HFF-Myc (cell line): ENCODE results near the gene KCNMA1.
"Not testable (repeated sequence)": the region's sequence is repeated elsewhere in the genome, so short reads cannot be mapped to it uniquely, and the experiment has no call there.

Source experiments
- DNase-seq: peaks from one replicate; pipeline ENCODE4 v3.0.0-alpha.2; 2011; ENCODE audit warnings: low read depth; ENCODE audit errors: extremely low read depth
- H3K4me3 ChIP-seq: replicated peaks from 2 replicates; pipeline ENCODE4 v1.5.1; 2011; ENCODE audit warnings: low read depth, mild to moderate bottlenecking, control low read depth, low read length
- TF ChIP-seq, protein P1 (sequence below): IDR thresholded peaks from 2 replicates; pipeline ENCODE4 v1.5.1; 2012; ENCODE audit warnings: mild to moderate bottlenecking, low read depth, low read length, control low read depth; ENCODE audit errors: missing control alignments

The KCNMA1 gene

DNA sequence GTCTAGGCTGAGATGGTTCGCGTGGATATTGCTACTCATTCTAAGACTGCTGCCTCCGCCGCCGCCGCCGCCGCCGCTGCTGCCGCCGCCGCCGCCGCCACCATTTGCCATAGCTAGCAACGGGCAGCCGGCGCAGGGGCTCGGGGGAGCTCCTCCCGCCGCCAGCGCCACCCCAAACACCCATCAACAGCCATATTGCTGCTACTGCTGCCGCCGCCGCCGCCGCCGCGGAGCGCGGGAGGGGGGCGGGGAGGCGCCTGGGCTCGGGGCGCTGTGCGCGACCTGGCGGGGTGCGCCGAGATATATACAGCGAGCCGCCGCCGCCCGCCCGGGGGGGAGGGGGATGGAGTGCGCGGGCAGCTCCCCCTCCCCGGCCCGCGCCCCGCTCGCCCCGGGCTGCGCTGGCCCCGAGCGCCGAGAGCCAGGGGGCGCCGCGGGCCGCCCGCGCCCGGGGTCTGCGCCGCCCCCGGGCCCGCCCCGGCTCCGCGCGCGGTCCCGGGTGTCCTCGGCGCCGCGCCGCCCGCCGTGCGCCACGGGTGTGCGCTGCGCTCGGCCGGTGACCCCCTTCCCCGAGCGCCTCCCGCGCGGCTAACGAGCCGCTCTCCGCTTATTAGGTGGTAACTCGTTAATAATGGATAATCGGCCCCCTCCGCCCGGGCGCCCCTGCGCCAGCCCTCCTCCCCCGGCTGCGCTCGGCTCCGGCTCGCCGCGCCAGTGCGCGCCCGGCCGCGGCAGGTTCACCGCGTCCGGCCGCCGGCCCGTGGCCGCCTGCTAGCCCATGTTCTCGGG, at the start of gene KCNMA1:
Gene KCNMA1, minus strand, starts transcription at position 277 of the 789 bp plus-strand sequence.
- TF ChIP-seq, protein P1, sequence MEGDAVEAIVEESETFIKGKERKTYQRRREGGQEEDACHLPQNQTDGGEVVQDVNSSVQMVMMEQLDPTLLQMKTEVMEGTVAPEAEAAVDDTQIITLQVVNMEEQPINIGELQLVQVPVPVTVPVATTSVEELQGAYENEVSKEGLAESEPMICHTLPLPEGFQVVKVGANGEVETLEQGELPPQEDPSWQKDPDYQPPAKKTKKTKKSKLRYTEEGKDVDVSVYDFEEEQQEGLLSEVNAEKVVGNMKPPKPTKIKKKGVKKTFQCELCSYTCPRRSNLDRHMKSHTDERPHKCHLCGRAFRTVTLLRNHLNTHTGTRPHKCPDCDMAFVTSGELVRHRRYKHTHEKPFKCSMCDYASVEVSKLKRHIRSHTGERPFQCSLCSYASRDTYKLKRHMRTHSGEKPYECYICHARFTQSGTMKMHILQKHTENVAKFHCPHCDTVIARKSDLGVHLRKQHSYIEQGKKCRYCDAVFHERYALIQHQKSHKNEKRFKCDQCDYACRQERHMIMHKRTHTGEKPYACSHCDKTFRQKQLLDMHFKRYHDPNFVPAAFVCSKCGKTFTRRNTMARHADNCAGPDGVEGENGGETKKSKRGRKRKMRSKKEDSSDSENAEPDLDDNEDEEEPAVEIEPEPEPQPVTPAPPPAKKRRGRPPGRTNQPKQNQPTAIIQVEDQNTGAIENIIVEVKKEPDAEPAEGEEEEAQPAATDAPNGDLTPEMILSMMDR = no peak
- no peak for DNase-seq
- H3K4me3 ChIP-seq = peak within 1 kb of the TSS; percentile 66

DNA sequence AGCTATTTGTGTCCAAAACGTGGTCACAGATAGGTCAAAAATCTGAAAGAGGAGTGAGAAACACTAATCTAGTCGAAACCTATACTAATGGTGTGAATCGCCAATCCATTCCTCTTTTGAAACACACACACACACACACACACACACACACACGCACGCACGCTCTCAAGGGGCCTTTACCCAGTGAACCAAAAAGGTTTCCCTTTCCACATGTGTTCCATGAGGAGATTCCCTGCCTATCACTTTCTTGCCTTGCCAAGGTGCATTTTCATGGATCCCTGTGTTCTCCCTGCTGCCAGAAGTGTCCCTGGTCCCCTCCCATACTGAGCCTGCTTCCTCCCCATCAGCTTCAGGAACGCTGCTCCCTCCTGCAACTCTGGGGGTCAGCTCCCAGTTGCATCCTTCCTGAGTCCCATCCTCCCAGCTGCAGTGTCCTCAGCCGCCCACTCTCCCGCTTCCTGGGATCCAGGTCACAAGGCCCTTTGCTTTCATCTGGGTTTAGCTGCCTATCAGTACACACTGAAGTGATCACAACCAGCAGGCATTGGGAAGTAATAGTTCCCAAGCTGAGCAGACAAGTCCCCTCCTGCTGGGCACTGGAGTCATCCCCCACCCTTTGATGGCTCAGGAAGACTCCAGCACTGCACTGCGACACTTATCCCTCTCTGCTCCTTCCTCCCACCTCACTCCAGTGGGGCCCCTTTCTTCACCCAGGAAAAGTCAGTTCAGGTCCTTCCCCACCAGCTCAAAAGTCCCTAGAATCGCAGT, 49.2 kb upstream of the KCNMA1 start:
- DNase-seq = no peak
- TF ChIP-seq, protein P1 = no peak
- no peak overlapping the region for H3K4me3 ChIP-seq

DNA sequence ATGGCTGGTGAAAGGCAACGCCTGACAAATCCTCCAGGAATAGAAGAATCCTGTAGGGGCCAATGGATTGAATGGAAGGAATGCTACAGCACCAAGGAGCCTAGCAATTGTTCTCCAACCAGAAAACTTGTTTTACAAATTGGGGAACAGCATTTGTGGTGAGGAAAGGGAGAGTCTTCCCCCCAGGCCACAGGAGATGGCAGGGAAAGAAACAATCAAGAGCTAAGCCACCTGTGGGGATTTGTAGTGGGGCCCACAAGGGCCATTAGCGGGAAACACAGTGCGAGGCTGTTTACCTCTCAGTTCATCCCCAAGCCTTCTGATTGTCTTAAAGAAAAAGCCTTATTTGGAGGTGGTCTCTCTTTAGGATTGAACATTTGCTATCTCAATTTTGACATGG, 48.5 kb upstream of the KCNMA1 start:
- TF ChIP-seq, protein P1 = no peak
- no peak for DNase-seq
- H3K4me3 ChIP-seq = no peak overlapping the region

DNA sequence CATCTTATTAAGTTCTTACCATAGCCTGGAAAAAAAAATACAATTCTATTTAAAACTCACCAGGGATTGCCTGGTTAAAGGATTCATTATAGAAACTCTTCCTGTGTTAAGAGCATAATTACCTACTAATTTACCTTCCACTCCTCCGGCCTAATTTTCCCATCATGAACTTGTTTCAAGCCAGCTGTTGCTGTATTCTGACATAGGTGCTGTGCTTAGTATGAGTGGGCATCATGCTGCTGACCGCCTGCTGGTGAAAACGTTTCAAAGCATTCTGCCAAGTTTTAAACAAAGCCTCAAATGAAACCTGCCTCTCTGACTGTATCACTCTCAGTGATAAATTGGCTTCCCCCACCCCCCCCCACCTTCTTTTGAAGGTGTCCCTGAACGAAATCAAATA, 47.8 kb upstream of the KCNMA1 start:
- H3K4me3 ChIP-seq = no peak overlapping the region
- no peak for DNase-seq

DNA sequence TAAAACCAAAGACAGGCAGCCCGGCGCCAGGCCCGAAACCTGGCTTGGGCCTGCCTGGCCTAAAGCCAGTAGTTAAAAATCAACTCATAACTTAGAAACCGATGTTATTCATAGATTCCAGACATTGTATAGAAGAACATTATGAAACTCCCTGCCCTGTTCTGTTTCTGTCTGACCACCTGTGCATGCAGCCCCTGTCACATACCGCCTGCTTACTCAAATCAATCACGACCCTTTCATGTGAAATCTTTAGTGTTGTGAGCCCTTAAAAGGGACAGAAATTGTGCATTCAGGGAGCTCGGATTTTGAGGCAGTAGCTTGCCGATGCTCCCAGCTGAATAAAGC, 45.5 kb upstream of the KCNMA1 start:
- H3K4me3 ChIP-seq, DNase-seq: not testable (repeated sequence)

More for the DNA sequence above, 47.8 kb upstream of the KCNMA1 start:
- TF ChIP-seq, protein P1 = no peak

DNA sequence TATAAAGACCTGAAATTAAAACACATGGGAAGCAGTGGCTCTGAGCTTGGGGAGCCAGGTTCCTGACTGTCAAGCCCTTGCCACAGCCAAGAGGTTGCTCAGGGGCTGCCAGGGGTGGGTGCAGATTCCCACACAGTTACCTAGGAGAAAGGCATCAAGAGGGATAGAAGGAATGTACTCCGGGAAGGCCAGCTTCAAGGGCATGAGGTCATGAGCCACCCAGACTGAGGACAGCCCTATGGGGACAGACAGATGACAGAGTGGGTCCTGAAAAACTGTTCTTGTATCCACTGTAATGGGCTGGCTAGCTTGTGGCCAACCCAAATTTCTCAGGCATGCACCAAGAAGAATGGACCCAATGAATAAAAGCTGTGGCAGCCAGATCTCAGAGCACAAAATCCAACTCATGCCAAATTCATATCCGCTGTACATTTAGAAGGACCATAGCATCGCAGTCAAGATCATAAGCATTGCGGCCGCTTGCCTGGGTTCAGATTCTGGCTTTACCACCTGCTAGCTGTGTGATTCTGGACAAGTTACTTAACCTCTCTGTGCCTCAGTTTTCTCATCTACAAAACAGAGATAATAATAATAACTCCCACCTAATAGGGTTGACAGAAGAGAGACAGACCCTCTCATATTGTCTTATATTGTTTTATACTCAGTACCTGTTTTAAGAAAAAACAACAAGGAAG, 44.9 kb upstream of the KCNMA1 start:
- H3K4me3 ChIP-seq = no peak overlapping the region
- DNase-seq = no peak
- TF ChIP-seq, protein P1 = no peak

DNA sequence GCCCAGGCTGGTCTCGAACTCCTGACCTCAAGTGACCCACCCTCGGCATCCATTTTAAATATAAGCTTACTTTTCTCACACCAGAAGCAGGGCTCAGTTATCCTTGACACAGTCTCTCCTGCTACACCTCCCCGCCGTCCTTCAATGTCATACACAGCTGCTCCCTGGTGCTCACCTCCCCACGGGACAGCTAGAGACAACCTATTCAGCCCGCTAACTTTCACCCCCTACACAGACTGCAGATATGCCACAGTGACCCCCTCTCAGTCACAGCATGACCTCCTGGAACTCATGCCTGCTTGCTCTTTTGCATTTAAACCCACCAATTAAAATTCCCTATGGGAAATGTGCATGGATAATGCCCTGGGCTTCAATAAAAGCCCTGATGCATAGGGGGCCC, 44.2 kb upstream of the KCNMA1 start:
- DNase-seq = no peak
- H3K4me3 ChIP-seq = no peak overlapping the region
- TF ChIP-seq, protein P1 = no peak
